Activated naive CD4-positive, alpha-beta T cell treated with anti-CD3 and anti-CD28 coated beads, Interleukin-2, amount 50 U/mL, for 72 hours (primary cell): Measurements from ENCODE around the gene CEP112. TPM values are rescaled to one million over a fixed set of nuclear protein-coding genes. Genes with fewer than 3 reads are reported as not detected.
A peak's percentile ranks its signal among the peaks of the same experiment; 100 is the strongest.
"Not testable (repeated sequence)": the region's sequence is repeated elsewhere in the genome, so short reads cannot be mapped to it uniquely, and the experiment has no call there.

Experiments
- ATAC-seq, 2 donors: fragments of 150-1000 bp; cut with Tn5 transposase; 2 replicates each; pipeline ENCODE4 v1.10.0; 2021; ENCODE audit warnings: mild to moderate bottlenecking in 2 of 2, moderate library complexity in 2 of 2
- DNase-seq, 2 donors: peaks; one replicate each; pipeline ENCODE4 v3.0.0; 2021 to 2022; ENCODE audit warnings: low spot score in 2 of 2
- H3K27ac Mint-ChIP-seq, 2 donors: one replicate each; pipeline ENCODE4 v1.8.0; 2022; ENCODE audit warnings: mild to moderate bottlenecking in 2 of 2, mixed read lengths in 2 of 2
- H3K36me3 Mint-ChIP-seq, 2 donors: one replicate each; pipeline ENCODE4 v1.8.0; 2022; ENCODE audit warnings: mixed read lengths in 2 of 2
- H3K9me3 Mint-ChIP-seq, 2 donors: one replicate each; pipeline ENCODE4 v1.8.0; 2022; ENCODE audit warnings: mixed read lengths in 2 of 2
- total RNA-seq, 2 donors: library from RNA; stranded (reverse); gene quantifications; one replicate each; pipeline ENCODE4 v1.2.3, GENCODE V29; 2022

CEP112 gene
- total RNA-seq, 2 donors from 2014 or later = 1.2 to 4.2 TPM

GRCh38 chr17:65688307-65688706 lies 503.6 kb downstream of the CEP112 start:
- H3K36me3 Mint-ChIP-seq = peaks cover 0 to 4% of the 10 kb centered on the region in 2 donors
- ATAC-seq (no peak), DNase-seq (no peak)
- H3K9me3 Mint-ChIP-seq = no peaks in the 10 kb centered on the region
- H3K27ac Mint-ChIP-seq = no peak overlapping the region

DNA sequence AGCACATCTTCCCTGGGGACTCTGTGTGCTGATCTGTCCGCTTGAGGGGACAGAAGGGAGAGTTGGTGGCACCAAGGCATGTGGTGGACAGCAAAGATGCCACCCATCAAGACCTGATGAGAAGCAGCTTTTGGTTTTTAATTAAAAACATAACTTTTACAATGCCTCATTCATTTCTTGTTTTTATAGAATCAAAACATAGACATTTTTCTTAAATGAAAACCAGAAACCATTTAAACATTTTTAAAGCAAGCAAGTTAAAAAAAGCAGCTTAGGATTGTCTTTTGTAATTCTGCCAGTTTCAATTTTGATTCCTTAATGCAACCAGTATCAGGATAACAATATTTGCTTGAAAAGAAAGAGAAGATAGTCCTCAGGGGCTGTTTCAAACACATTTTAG lies 506.8 kb downstream of the CEP112 start:
- Mint-ChIP-seq H3K9me3 (peaks cover 0 to 10% of the 10 kb centered on the region in 2 donors), H3K27ac (no peak overlapping the region), H3K36me3 (no peaks in the 10 kb centered on the region)
- DNase-seq (no peak), ATAC-seq (no peak)

DNA sequence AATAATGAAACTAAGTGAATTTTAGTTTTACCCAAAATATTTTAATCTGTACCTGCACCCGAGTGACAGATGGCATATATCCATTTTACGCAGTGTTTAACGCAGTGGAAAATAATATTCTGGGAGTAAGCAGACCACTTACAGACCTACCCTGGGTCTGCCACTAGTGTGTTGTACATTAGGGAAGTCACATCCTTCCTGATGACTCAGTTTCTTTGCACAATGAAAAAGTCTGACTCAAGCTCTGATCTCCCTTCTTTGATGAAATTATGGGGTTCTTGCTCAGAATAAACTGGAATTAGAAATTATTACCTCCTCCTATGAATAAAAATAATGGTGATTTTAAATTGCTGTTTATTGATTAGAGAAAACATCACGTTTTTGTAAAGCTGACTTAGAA lies 507.3 kb downstream of the CEP112 start:
- peaks cover 0 to 10% of the 10 kb centered on the region in 2 donors for H3K9me3 Mint-ChIP-seq
- ATAC-seq = no peak
- no peaks in the 10 kb centered on the region for H3K36me3 Mint-ChIP-seq
- DNase-seq = no peak
- no peak overlapping the region for H3K27ac Mint-ChIP-seq

DNA sequence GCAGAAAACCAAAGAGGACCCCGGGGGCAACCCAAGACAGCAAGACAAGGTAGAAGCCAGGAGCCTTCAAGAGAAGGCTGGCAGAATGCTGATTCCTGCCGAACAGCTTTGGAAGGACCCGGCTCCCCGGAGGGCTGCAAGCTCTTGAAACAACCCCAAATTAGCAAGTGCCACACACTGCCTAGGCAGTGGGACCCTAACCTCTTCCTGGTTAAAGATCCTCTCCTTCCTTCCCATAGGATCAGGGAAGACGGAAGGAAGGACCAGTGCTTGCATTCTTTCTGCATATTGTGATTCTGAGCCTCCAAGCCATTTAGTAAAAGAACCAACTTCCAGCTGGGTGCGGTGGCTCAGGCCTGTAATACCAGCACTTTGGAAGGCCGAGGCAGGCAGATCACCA lies 508.5 kb downstream of the CEP112 start:
- H3K27ac Mint-ChIP-seq = no peak overlapping the region
- ATAC-seq (no peak), DNase-seq (no peak)
- no peaks in the 10 kb centered on the region for H3K36me3 Mint-ChIP-seq
- H3K9me3 Mint-ChIP-seq = peaks cover 0 to 10% of the 10 kb centered on the region in 2 donors

- peaks cover 0 to 10% of the 10 kb centered on the region in 2 donors for H3K9me3 Mint-ChIP-seq
- not testable (repeated sequence) for H3K36me3 Mint-ChIP-seq, H3K27ac Mint-ChIP-seq, DNase-seq, ATAC-seq
These were observed 510.2 kb downstream of the CEP112 start for GRCh38 chr17:65681763-65682162.

DNA sequence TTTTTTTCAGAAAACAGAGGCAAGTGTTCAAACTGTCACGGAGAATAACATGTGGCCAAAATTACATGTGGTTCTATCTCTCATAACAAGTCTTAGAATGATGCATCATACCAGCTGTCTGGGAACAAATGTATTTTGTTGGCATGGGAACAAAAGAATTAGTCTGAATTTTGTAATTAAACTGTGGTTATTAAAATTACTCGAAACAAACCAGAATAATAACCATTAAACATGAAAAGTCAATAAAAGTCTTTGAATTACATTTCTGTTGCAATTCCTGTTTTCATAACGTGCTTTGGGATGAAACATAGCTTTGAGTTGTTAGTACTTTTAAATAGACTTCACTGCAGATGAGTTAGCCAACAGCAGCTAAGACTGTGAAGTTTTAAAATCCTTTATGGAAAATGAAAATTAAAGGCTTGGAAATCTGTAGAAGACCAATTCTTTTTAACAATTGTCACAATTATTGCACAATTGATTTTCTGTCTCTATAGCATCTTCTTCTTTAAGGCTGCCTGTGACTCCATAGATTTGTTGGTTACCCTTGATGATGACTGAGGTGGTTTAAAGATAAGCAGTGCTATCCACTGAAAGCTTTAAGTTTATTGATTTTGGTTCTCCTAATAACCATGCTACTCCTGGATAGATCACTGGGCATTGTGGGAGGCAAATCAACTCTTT lies 512.6 kb downstream of the CEP112 start:
- Mint-ChIP-seq H3K36me3 (no peaks in the 10 kb centered on the region), H3K27ac (no peak overlapping the region), H3K9me3 (peaks cover 0 to 10% of the 10 kb centered on the region in 2 donors)
- ATAC-seq (no peak), DNase-seq (no peak)

- H3K36me3 Mint-ChIP-seq = no peaks in the 10 kb centered on the region
- H3K27ac Mint-ChIP-seq = no peak overlapping the region
- no peak for ATAC-seq
- no peak for DNase-seq
- H3K9me3 Mint-ChIP-seq = peaks cover 0 to 10% of the 10 kb centered on the region in 2 donors
These were observed 513.4 kb downstream of the CEP112 start for GRCh38 chr17:65678546-65678945.

GRCh38 chr17:65677932-65678331 lies 514.0 kb downstream of the CEP112 start:
- ATAC-seq (peak in 1 of 2 donors; percentile 75), DNase-seq (no peak)
- H3K27ac Mint-ChIP-seq = no peak overlapping the region
- peaks cover 0 to 10% of the 10 kb centered on the region in 2 donors for H3K9me3 Mint-ChIP-seq
- no peaks in the 10 kb centered on the region for H3K36me3 Mint-ChIP-seq

GRCh38 chr17:65674246-65675045 lies 517.5 kb downstream of the CEP112 start:
- Mint-ChIP-seq H3K27ac (no peak overlapping the region), H3K36me3 (no peaks in the 10 kb centered on the region), H3K9me3 (no peaks in the 10 kb centered on the region)
- DNase-seq = no peak
- ATAC-seq = no peak

DNA sequence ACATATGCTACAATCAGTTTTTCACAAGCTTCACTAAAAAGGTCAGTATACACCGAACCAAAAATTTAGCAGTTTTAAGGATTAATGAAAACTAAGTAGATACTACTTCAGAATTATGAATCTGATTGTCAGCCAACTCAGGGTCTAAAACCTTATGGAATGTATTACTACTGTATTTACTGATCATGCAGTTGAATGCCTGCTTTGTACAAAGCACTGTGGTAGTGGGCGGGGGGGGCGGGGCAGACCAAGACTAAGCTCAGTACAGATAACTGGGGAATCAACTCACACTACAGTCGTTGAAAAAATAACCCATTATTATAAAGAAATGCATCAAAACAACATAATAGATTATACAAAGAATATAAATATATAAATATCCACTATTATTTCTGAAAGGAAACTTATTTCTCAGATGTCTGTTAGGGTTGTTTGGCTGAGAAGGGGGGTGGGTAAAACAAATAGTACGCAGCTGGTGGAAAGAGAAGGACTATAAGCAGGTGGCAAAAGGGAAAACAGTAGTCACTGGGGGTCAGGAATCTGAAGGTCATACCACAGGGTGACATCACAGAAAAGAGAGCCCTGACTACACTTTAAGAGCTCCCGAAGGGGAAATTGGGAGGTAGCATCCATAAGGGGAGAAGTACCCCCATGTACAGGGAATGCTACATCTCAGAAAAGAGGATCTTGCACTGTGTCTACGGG lies 521.1 kb downstream of the CEP112 start:
- ATAC-seq = no peak
- DNase-seq = no peak

GRCh38 chr17:65668211-65668610 lies 523.7 kb downstream of the CEP112 start:
- Mint-ChIP-seq H3K9me3 (no peaks in the 10 kb centered on the region), H3K27ac (no peak overlapping the region), H3K36me3 (no peaks in the 10 kb centered on the region)
- ATAC-seq (no peak), DNase-seq (no peak)

More for the DNA sequence above, 521.1 kb downstream of the CEP112 start:
- Mint-ChIP-seq H3K9me3 (no peaks in the 10 kb centered on the region), H3K27ac (no peak overlapping the region), H3K36me3 (no peaks in the 10 kb centered on the region)

GRCh38 chr17:65667656-65668055 lies 524.3 kb downstream of the CEP112 start:
- no peak for DNase-seq
- H3K9me3 Mint-ChIP-seq = no peaks in the 10 kb centered on the region
- no peaks in the 10 kb centered on the region for H3K36me3 Mint-ChIP-seq
- ATAC-seq = no peak
- no peak overlapping the region for H3K27ac Mint-ChIP-seq

DNA sequence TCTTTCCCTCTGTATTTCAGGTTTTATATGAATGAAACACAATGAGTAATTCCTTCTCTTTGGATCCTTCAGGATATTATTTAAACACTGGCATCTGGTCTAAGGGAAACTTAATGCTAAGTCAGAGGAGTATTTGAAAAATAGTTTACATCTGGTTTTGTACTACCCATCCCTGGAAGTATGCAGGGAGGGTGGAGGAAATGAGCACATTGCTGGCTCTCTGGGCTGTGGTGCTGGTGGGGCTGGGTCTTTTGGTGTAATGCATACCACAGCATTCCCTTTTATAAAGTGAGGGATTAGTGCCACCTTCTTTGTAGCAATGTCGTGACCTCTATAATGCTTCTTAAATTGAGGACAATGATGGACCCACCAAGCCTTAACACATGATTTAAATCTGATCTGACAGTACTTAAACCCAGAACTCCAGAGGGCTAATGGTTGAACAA lies 525.0 kb downstream of the CEP112 start:
- H3K36me3 Mint-ChIP-seq = no peaks in the 10 kb centered on the region
- DNase-seq = no peak
- no peak for ATAC-seq

GRCh38 chr17:65665966-65666365 lies 526.0 kb downstream of the CEP112 start:
- ATAC-seq = no peak
- DNase-seq = no peak
- Mint-ChIP-seq H3K27ac (no peak overlapping the region), H3K9me3 (peaks cover 0 to under 1% of the 10 kb centered on the region in 2 donors), H3K36me3 (no peaks in the 10 kb centered on the region)

More for the DNA sequence above, 525.0 kb downstream of the CEP112 start:
- H3K27ac Mint-ChIP-seq = no peak overlapping the region
- no peaks in the 10 kb centered on the region for H3K9me3 Mint-ChIP-seq

- Mint-ChIP-seq H3K36me3 (no peaks in the 10 kb centered on the region), H3K27ac (no peak overlapping the region), H3K9me3 (peaks cover 0 to 9% of the 10 kb centered on the region in 2 donors)
- DNase-seq = no peak
- no peak for ATAC-seq
These were observed 527.2 kb downstream of the CEP112 start for GRCh38 chr17:65664696-65665095.

- Mint-ChIP-seq H3K9me3 (peaks cover 0 to 11% of the 10 kb centered on the region in 2 donors), H3K27ac (no peak overlapping the region), H3K36me3 (no peaks in the 10 kb centered on the region)
- ATAC-seq (no peak), DNase-seq (no peak)
These were observed 527.7 kb downstream of the CEP112 start for GRCh38 chr17:65664266-65664665.

DNA sequence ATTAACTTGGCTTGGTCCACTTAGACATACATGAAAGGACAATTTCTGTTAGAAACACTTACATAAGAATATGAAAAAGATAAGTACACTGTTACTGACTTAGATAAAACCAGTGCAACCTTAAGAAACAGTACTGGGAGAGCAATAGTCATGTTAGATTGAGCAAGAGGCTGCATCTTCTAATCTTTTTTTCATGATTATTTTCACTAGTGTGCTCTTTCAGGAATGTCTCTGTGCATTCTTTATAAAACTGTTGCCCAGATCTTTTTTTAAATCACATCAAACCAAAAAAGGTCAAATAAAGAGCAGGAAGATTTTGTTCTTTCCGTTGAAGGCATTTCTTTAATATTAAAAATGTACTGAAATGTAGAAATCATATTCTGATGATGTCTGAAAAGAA lies 529.7 kb downstream of the CEP112 start:
- Mint-ChIP-seq H3K27ac (no peak overlapping the region), H3K9me3 (peaks cover 0 to 11% of the 10 kb centered on the region in 2 donors), H3K36me3 (no peaks in the 10 kb centered on the region)
- ATAC-seq = no peak
- DNase-seq = no peak
